PFSK-1 (cell line): Measurements from ENCODE around the gene PCBP3.

Experiments
- POLR2AphosphoS5 ChIP-seq: IDR thresholded peaks from 2 replicates; pipeline ENCODE4 v1.6.1; 2012; ENCODE audit warnings: low read depth, mild to moderate bottlenecking, control low read depth, low read length, moderate library complexity
- TAF1 ChIP-seq: IDR thresholded peaks from 2 replicates; pipeline ENCODE4 v1.6.1; 2012; ENCODE audit warnings: low read length, control low read depth, borderline replicate concordance; ENCODE audit not compliant: insufficient read depth
- TF ChIP-seq, protein P1 (sequence below), 2 experiments: IDR thresholded peaks; 2 replicates each; pipeline versions ENCODE4 v1.6.1 to v1.8.0; 2011 to 2012; ENCODE audit warnings: low read depth in 2 of 2, low read length in 2 of 2, control low read depth in 1 of 2, inconsistent platforms in 1 of 2, mild to moderate bottlenecking in 1 of 2, moderate library complexity in 1 of 2; ENCODE audit not compliant: insufficient read depth in 1 of 2

DNA sequence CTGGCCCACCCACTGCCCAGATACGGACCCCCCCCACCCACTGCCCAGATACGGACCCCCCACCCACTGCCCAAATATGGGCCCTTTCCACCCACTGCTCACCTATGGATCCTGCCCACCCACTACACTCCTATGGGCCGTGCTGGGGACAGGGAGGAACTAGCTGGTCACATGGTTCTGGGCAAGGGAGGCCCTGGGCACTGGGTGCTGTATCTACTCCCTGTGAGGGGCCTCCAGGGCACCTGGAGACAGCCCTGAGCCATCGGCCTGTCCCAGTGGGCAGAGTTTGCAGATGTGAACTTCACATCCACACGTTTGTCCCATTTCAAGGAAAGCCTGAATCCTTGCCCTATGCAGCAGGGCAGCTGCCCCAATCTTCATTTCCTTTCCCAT is 266.6 kb downstream of the PCBP3 start:
- TF ChIP-seq POLR2AphosphoS5 (no peak), TAF1 (no peak)
- TF ChIP-seq, protein P1, sequence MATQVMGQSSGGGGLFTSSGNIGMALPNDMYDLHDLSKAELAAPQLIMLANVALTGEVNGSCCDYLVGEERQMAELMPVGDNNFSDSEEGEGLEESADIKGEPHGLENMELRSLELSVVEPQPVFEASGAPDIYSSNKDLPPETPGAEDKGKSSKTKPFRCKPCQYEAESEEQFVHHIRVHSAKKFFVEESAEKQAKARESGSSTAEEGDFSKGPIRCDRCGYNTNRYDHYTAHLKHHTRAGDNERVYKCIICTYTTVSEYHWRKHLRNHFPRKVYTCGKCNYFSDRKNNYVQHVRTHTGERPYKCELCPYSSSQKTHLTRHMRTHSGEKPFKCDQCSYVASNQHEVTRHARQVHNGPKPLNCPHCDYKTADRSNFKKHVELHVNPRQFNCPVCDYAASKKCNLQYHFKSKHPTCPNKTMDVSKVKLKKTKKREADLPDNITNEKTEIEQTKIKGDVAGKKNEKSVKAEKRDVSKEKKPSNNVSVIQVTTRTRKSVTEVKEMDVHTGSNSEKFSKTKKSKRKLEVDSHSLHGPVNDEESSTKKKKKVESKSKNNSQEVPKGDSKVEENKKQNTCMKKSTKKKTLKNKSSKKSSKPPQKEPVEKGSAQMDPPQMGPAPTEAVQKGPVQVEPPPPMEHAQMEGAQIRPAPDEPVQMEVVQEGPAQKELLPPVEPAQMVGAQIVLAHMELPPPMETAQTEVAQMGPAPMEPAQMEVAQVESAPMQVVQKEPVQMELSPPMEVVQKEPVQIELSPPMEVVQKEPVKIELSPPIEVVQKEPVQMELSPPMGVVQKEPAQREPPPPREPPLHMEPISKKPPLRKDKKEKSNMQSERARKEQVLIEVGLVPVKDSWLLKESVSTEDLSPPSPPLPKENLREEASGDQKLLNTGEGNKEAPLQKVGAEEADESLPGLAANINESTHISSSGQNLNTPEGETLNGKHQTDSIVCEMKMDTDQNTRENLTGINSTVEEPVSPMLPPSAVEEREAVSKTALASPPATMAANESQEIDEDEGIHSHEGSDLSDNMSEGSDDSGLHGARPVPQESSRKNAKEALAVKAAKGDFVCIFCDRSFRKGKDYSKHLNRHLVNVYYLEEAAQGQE (IDR thresholded peaks at IDR 0.05; ENCODE audit: insufficient read depth in 1 of 2, low read depth in 2 of 2, low read length in 2 of 2) = no peak
